ENCODE measurements around the gene CD247. TPM values are rescaled to one million over a fixed set of nuclear protein-coding genes. Genes with fewer than 3 reads are reported as not detected.

Gene CD247
- total and polyA plus RNA-seq, 10 of the 15 experiments (the other 5 are each of a cell fraction or from before 2014, with no cell fraction given), result 0.10 to 0.77 (median 0.30) TPM

GRCh38 chr1:167541003-167541402 is 22.7 kb upstream of the CD247 start:
- H3K9me3 ChIP-seq (replicated peaks; ENCODE audit: control insufficient read depth, insufficient read depth, low read length), result no peaks in the 10 kb centered on the region
- H3K4me3 ChIP-seq, result no peak overlapping the region
- FAIRE-seq (no peak), ATAC-seq (no peak), DNase-seq (ENCODE audit: low read depth, low spot score) (no peak)
- H3K4me2 ChIP-seq (ENCODE audit: control insufficient read depth, insufficient read depth), result no peak overlapping the region
- no TSS peak for BruUV-seq (replicated peaks)
- peaks cover 59% of the 10 kb centered on the region for H3K4me1 ChIP-seq (ENCODE audit: control insufficient read depth, insufficient read depth, low read length)
- SMC1A ChIA-PET (ENCODE audit: uncharacterized antibody, unreplicated experiment), result interaction anchor here (0.6 to 6.8 kb wide), 16 partner anchors 10 to 276 kb away, joined by 3 to 83 read pairs (median 5); partner anchors contain the start of gene CREG1
- CTCF ChIA-PET, result interaction anchor here (0.7 to 9.6 kb wide), 41 partner anchors 8 to 631 kb away, joined by 3 to 262 read pairs (median 5); partner anchors contain the start of genes CREG1 and RCSD1
- H3K79me2 ChIP-seq (ENCODE audit: control insufficient read depth, insufficient read depth, low read length), result no peaks in the 10 kb centered on the region
- intact Hi-C loops (cut with micrococcal nuclease; ENCODE audit: unreplicated experiment), result no loop called here
- no peaks in the 10 kb centered on the region for H3K27me3 ChIP-seq (replicated peaks in 1 of 2; ENCODE audit: control insufficient read depth in 2 of 2, insufficient read depth in 2 of 2, low read length in 1 of 2)
- in situ Hi-C loops (cut with MboI), result no loop called here
- RAD21 ChIA-PET (ENCODE audit: unreplicated experiment), result interaction anchor here (1.3 to 6.0 kb wide), 7 partner anchors 10 to 321 kb away, joined by 5 to 70 read pairs (median 12); partner anchors contain the start of genes CREG1 and POU2F1
- TF ChIP-seq RELA (IDR thresholded peaks at IDR 0.05; ENCODE audit: borderline replicate concordance, partially characterized antibody), result no peak
- TF ChIP-seq E2F4 (IDR thresholded peaks at IDR 0.05; ENCODE audit: low read depth, low read length), result no peak
- TF ChIP-seq SPI1 (IDR thresholded peaks at IDR 0.05; ENCODE audit: borderline replicate concordance, insufficient read depth, low read depth, low read length), result no peak
- TF ChIP-seq RCOR1 (conservative IDR thresholded peaks at IDR 0.05; ENCODE audit: low read depth, low read length), result no peak
- no peak for TF ChIP-seq RFX5 (IDR thresholded peaks at IDR 0.05; ENCODE audit: low read depth, low read length)
- no peaks in the 10 kb centered on the region for H4K20me1 ChIP-seq (ENCODE audit: control insufficient read depth, insufficient read depth)
- POLR2A ChIA-PET, result interaction anchor here (0.6 to 2.0 kb wide), 3 partner anchors 9 to 321 kb away, joined by 3 to 8 read pairs (median 7); partner anchors contain the start of gene CREG1
- H3K36me3 ChIP-seq (ENCODE audit: control insufficient read depth in 2 of 2, insufficient read depth in 2 of 2, low read length in 1 of 2), result peaks cover 0 to 6% of the 10 kb centered on the region in 2 experiments; a peak in 2 of 4 replicates
- H2AFZ ChIP-seq (ENCODE audit: control insufficient read depth, low read depth, low read length), result no peak overlapping the region
- H3K27ac ChIP-seq (ENCODE audit: control insufficient read depth, insufficient read depth), result peak overlapping the region; percentile 15; the same call in 1 of the 2 replicates
- no peak overlapping the region for H3K9ac ChIP-seq (ENCODE audit: control insufficient read depth, insufficient read depth, low read length)
